GM12865 (cell line): ENCODE results near the gene PALLD.
"Not testable (repeated sequence)": the region's sequence is repeated elsewhere in the genome, so short reads cannot be mapped to it uniquely, and the experiment has no call there.

ENCODE experiments used
- DNase-seq: peaks from one replicate; pipeline ENCODE4 v3.0.0; 2010; ENCODE audit warnings: low read depth
- H3K4me3 ChIP-seq: 2 replicates; pipeline ENCODE4 v1.5.1; 2011; ENCODE audit warnings: mild to moderate bottlenecking, low read depth, low read length, control low read depth
- TF ChIP-seq, protein P1 (sequence below): IDR thresholded peaks from 2 replicates; pipeline ENCODE4 v1.5.1; 2011; ENCODE audit warnings: low read length, control low read depth, low read depth, inconsistent platforms; ENCODE audit not compliant: insufficient read depth; ENCODE audit errors: missing control alignments

Gene PALLD

DNA sequence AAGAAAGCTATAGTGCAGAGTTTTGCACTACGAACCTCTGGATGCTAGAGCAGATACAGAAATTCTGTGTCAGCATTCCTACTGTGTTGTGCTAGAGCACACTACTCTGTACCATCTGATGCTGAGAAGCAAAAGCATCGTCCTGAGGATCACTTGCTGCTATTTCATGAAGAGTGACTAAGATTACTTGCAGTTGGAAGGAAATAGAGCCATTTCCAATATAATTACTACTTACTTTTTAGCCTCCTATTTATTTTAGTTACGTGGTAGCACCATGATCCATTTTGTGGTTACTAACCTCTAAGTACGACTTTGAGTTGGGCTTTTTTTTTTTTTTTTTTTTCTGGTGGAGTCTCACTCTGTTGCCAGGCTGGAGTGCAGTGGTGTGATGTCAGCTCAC, 226.7 kb downstream of the PALLD start:
- TF ChIP-seq, protein P1, sequence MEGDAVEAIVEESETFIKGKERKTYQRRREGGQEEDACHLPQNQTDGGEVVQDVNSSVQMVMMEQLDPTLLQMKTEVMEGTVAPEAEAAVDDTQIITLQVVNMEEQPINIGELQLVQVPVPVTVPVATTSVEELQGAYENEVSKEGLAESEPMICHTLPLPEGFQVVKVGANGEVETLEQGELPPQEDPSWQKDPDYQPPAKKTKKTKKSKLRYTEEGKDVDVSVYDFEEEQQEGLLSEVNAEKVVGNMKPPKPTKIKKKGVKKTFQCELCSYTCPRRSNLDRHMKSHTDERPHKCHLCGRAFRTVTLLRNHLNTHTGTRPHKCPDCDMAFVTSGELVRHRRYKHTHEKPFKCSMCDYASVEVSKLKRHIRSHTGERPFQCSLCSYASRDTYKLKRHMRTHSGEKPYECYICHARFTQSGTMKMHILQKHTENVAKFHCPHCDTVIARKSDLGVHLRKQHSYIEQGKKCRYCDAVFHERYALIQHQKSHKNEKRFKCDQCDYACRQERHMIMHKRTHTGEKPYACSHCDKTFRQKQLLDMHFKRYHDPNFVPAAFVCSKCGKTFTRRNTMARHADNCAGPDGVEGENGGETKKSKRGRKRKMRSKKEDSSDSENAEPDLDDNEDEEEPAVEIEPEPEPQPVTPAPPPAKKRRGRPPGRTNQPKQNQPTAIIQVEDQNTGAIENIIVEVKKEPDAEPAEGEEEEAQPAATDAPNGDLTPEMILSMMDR: no peak
- H3K4me3 ChIP-seq: no peak overlapping the region
- DNase-seq: no peak

DNA sequence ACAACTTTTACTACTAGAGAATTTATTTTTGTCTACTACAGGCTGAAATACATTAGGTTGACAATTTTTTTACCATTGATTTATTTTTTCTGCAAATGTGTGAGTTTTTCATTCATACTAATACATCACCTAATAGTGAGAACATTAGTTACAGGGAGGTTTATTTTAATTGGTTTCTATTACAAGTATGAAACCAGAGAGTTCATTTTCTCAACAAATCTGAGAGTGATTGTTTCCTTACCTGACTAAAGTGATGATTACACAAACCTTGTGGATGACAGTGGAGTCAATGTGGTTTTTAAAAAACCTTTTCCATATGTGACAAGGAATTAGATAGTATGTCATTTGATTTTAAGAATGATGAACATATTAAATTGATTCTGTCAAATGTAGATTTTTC, 227.4 kb downstream of the PALLD start:
- TF ChIP-seq, protein P1: no peak
- H3K4me3 ChIP-seq: no peak overlapping the region
- DNase-seq: no peak

DNA sequence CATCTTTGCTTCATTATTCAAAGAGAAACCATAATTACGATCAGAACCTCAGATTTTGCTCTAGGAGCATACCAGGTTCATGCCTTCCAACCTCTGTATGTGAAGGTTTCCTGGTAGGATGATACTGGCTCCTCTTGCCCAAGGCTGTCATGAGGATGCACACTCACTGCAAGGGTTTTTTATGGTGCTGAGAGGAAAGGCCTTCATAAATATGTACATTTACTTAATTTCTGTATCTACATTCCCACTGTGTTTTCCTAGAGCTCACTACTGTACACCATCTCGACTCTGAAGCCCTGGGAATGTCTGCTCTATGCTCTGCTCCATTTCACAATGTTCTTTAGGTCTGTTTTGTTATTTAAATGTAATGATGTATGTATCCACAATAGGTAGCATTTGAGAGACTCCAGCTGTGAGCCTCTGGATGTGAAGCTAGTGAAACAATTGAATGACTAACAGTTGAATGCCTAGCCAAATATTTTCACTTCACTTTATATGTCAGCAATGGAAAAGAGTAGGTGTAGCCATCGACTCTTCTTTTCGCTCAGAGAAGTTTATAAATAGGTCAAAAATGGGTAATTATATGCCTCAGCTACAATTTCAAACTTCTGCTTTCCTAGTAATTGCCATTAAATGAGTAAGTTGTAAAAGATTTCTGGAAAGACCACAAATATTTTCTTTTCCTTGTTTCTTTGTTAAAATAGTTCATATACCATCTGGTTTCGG, 228.0 kb downstream of the PALLD start:
- no peak overlapping the region for H3K4me3 ChIP-seq
- DNase-seq: no peak
- TF ChIP-seq, protein P1: no peak

DNA sequence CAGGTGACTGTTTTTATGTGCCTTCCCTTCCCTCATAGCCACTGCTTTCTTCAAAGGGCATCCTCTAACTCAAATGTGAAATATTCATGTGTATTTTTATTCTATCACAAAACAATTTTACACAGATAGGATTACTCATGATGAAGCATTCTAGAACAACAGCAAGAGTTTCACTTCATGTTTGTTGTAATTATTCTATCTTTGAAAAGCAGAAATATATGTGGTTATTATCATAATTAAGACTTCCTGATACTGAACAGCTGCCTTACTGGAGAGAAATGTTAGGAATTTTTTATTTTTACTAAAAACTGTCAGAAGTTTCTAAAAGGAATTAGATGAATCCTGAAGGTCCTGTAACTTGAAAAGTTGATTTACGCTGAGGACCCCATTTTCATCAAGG, 229.1 kb downstream of the PALLD start:
- H3K4me3 ChIP-seq: no peak overlapping the region
- TF ChIP-seq, protein P1: no peak
- DNase-seq: no peak

- DNase-seq, H3K4me3 ChIP-seq: not testable (repeated sequence)
Measured at GRCh38 chr4:168727181-168727580, 230.3 kb downstream of the PALLD start.

GRCh38 chr4:168731006-168731636, 234.3 kb downstream of the PALLD start:
- no peak overlapping the region for H3K4me3 ChIP-seq
- no peak for DNase-seq
- TF ChIP-seq, protein P1: no peak

GRCh38 chr4:168731706-168732414, 235.0 kb downstream of the PALLD start:
- no peak overlapping the region for H3K4me3 ChIP-seq
- no peak for DNase-seq
- TF ChIP-seq, protein P1: no peak
